HG02571 (cell line): ENCODE results near the gene AXIN1.
"Not testable (repeated sequence)": the region's sequence is repeated elsewhere in the genome, so short reads cannot be mapped to it uniquely, and the experiment has no call there.

Source experiments
- ATAC-seq: cut with Tn5 transposase; IDR thresholded peaks from one replicate; pipeline ENCODE4 v1.9.1; 2021; ENCODE audit warnings: mild to moderate bottlenecking, moderate library complexity; ENCODE audit not compliant: unreplicated experiment

AXIN1 gene

GRCh38 chr16:381012-381788, 28.7 kb upstream of the AXIN1 start:
- no peak for ATAC-seq

GRCh38 chr16:380762-381011, 28.2 kb upstream of the AXIN1 start:
- ATAC-seq, result no peak

DNA sequence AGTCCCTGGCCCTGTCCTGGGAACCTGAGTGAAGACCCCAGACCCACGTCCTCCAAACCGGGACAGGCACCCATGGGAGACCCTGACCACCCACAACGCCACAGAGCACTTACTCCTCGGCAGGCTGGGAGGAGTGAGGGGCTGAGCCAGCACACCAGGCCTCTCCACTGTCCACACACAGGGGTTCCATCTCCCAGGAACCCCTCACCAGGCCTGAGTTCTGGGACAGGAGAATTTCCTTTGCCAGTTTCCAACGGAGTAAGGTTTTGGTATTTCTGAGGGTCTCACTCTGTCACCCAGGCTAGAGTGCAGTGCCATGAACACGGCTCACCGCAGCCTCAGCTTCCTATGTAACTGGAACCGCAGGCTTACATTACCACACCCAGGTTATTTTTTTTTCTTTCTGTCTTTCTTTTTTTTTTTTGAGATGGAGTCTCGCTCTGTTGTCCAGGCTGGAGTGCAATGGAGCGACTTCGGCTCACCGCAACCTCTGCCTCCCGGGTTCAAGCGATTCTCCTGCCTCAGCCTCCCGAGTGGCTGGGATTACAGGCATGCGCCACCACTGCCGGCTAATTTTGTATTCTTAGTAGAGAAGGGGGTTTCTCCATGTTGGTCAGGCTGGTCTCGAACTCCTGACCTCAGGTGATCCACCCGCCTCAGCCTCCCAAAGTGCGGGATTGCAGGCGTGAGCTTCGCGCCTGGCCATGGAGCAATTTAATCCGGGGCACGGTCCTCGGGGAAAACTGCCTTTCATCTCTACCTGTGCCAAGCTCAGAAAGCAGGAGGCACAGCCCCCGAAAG, 27.6 kb upstream of the AXIN1 start:
- ATAC-seq, result no peak

DNA sequence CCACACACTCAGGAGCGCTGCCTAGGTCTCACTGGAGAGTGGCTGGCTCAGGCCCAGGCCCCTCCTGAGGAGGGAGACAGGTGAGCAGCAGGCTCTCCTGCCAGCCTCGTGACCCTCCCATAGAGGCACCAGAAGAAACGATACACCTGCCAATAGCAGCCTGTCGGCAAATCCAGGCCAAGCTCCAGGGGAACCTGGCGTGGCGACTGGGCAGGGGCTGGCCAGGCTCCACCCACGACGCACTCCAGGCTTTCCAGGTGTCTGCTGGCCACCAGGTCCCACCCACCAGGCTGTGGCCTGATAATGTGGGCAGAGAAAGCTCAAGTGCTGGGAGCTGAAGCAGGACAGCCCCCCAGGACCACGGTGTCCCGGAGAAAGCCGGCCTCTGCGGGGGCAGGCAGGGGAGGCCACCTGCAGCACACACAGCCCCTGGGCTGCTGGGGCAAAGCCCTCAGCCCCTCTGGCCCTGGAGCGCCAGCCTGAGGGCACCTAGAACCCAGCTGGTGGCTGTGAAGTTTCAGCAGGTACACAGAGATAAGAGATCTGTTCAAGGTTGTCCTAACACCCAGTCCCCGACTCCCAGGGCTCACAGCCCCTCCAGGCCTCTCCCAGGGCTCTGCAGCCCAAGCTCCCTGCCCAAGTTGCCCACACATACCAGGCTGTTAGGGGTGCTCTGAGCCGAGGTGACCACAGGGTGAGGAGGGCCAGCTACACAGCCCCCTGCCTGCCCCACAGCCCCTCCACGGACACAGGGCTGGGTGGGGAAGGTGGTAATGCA, 26.8 kb upstream of the AXIN1 start:
- ATAC-seq, result no peak

DNA sequence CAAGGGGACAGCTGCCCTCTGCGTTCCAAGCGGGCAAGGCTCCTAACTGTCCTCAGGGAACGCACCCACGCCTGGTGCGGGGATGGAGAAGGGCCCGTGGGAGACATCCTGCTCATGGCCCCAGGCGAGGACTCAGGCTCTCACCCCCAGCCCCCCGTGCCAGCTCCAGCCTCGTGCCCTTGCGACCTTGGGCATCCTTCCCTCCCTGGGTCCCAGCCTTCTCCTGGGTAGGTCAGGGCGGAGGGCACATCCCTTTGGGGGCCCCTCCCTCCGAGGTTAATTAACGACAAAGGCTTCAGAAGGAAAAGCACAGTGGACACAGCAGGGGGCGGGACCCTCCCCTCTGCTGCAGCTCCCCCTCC, 26.3 kb upstream of the AXIN1 start:
- ATAC-seq, result no peak

DNA sequence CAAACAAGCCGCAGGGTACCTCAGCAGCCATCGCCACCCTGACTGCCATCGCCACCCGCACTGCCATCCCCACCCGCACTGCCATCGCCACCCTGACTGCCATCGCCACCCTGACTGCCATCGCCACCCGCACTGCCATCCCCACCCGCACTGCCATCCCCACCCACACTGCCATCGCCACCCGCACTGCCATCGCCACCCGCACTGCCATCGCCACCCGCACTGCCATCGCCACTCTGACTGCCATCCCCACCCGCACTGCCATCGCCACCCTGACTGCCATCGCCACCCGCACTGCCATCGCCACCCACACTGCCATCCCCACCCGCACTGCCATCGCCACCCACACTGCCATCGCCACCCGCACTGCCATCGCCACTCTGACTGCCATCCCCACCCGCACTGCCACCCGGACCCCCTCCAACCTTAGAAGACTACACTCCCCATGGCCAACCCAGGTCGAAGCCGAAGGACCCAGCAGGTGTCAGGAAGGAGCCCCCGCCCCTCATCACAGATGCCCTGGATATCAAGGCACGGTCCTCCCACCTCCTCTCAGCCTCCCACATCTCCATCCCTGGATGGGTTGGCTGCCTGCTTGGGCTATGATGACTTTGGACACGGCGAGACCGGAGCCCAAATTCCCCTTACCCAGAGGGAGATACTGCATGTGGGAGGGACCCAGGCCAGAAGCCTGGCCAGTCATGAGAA, 25.7 kb upstream of the AXIN1 start:
- ATAC-seq, result not testable (repeated sequence)

DNA sequence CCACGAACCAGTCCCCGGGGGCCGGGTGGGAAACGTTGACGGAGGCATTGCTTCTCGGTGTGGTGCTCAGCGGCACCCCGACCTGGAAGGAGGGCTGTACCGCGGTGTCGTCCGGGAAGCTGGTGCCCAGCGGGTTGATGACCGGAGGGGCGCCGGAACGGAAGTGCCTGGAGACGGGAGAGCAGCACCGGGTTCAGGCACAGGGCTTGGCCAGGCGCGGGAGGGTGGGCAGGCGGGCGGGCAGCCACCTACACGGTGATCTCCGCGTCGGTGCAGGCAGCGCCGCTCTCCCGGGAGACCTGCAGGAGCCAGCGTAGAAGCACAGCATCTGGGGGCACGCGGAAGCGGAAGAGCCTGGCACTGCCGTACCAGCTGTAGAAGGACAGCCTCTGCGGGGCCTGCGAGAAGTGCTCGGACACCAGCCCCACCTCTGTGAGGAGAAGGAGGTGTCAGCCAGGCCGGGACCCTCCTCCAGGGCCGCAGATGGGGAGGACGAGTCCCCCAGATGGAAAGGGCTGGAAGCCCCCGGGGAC, 25.0 kb upstream of the AXIN1 start:
- ATAC-seq, result no peak

DNA sequence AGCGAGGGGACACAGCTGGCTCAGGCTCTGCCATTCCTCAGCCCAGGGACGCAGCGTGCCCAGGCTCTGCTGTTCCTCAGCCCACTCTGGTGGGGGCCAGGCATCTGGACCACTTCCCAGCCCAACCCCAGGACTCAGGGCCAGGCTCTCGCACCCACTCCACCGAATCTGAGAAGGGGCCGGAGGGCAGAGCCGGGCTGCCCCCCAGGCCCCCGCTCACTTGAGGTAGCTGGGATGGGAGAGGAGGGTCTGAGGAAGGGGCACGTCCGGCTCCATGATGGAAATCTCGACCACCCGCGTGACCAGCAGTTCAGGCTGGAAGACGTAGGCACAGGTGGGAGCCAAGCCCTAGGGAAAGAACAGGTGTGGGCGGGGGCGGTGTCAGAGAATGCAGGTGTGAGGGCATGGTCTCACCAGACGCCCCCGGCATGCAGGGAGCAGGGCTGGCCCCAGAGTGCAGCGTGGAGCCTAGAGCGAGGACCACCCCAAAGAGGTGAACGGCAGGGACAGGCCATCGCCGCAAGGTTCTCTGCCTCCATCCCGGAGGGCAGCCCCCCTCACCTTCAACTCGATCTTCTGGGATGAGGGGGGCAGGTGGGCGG, 24.4 kb upstream of the AXIN1 start:
- ATAC-seq, result no peak

DNA sequence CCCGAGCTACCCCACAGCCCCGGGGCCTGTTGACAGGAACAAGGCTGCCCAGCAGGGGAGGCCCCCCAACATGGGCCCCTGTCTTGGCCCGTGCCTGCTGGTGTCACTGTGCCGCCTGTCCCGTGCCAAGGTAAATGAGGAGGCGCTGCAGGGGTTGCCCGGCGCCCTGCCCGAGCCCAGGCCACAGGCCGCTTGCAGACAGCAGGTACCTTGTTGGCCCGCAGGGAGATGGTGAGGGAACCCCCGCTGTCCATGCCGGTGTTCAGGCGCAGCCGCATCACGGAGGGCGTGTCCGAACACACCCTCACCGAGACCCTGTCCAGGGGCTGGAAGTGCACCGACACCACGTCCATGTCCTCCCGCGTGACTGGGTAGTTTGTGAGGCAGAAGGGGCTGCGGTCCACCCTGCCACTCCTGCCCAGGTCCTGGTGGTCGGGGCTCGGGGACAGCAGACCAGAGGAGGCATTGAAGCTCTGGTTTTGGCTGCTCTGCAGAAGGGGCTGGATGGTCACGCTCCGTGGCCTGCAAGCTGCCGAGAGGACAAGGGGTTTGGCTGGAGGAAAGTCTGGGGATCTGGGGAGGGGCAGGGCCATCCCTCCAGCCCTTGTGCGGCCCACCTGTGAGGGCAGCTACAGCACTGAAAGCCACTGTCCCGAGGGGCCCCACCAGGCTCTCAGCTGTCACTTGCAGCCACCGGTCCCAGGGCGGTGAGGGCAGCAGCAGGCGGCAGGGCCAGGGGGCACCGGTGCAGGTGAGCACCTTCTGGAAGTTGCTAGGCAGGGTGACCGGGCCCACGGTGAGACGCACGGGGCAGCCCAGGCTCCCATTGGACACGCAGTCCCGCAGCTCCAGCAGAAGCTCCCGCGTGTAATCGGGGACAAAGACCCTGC, 23.6 kb upstream of the AXIN1 start:
- ATAC-seq, result no peak

GRCh38 chr16:375212-375611, 22.7 kb upstream of the AXIN1 start:
- no peak for ATAC-seq

DNA sequence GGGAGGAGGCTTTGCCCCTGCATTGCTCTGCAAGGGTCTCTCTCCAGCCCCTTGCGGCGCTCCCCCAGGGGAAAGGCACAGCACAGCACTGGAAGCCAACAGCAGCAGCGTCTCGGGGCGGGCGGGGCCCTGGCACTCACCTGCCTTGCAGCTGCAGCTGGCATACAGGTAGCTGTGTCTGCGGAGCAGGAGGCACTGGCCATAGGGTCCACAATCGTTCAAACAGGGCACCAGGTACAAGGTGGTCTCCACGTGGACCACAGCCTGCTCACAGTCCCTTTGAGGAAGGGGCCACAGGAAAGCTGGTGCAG, 22.0 kb upstream of the AXIN1 start:
- no peak for ATAC-seq

- no peak for ATAC-seq
Observed at GRCh38 chr16:373848-374615, 21.5 kb upstream of the AXIN1 start.

- ATAC-seq, result no peak
Observed at GRCh38 chr16:373020-373598, 20.6 kb upstream of the AXIN1 start.

DNA sequence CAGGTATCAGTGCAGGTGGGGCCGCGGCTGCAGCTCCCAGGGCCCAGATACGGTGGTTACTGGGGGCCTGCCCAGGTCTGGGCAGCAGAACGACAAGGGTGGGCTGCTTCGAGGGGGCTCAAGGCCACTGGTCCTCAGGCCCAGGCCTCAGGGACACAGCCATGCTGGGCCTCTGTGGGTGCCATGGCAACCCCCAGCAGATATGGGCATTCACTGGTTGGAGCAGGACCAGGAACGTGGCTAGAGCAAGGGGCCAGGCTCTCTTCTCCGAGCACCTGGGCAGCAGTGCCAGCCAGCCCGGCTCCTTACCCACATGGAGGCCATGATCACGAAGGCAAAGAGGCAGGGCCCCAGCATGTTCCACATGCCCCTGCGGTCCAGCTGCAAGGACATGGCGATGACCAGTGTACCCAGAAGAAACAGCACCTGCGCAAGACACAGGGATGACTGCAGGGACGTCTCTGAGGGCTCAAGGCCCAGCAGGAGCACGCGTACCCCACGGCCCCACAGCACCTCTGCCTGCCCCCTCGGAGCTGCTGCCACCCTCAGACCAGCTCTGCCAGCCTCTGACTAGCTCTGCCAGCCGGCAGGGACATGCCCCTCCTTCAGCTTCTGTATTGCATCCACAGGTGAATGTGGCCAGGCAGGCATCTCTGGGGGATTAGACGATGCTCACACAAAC, 19.9 kb upstream of the AXIN1 start:
- ATAC-seq, result no peak

DNA sequence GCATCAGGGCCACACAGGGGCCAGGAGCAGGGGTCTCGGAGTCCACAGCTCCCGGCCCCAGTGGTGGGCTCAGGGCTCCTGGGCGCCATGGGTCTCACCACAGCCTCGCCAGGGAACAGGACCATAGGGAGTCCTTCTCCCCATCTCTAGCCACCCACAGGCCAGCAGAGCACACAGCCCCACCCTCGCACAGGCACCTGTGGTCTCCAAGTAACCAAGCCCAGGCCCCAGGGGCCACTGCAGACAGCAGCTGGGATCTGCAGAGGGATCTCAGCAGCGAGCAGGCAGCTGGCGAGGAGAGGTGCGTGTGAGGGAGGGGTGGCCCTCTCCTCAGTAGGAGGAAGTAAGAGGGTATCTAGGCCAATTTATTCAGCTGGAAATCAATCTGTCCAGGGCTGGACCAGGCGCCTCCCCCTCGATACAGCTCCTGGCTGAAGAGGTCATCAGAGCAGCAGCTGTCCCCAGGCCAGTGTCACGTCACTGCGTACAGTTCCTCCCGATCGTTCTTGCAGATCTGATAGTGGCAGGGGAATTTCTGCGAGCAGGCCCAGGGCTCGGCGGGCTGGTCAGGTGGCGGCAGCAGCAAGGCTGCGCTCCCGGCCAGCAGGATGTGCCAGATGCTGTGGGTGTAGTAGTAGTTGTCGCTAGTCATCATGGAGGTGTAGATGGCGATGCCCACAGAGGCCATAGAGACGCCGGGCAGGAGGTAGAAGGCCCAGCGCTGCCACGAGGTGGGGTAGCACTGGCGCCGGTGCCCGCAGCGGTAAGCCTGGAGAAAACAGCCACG, 19.2 kb upstream of the AXIN1 start:
- ATAC-seq, result no peak

GRCh38 chr16:370979-371514, 18.5 kb upstream of the AXIN1 start:
- ATAC-seq, result no peak

DNA sequence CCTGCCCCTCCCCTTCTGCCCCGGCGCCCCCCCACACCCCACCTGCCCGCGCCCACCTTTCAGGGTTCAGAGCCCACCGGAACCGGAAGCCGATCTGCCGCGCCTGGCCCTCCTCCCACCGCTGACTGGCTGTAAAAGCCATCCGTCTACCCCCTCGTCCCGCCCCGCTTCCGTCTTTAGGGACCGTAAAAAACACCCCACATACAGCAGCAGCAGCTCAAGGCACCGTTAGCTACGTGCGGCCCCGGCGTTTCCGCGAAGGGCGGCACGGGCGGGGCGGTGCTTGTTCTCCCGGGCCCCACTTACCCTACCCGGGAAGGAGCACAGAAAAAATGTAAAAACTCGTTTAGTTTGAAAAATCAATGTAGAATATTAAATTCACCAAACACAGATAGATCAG, 17.9 kb upstream of the AXIN1 start, which contains the start of gene MRPL28:
MRPL28 (minus strand) TSS at position 96 of the 400 bp plus-strand sequence. CDS start 320 bp downstream, outside the sequence.
- peak; percentile 79 for ATAC-seq
